GM18520 (cell line): ENCODE measurements around the gene TTLL8.

Experiments
- ATAC-seq: cut with Tn5 transposase; IDR thresholded peaks from one replicate; pipeline ENCODE4 v1.9.1; 2021; ENCODE audit not compliant: unreplicated experiment

Gene TTLL8

GRCh38 chr22:50008151-50009040, 49.7 kb downstream of the TTLL8 start:
- ATAC-seq = no peak

- ATAC-seq = no peak
Observed at GRCh38 chr22:50007057-50007511, 51.0 kb downstream of the TTLL8 start.

GRCh38 chr22:50004918-50005317, 53.2 kb downstream of the TTLL8 start:
- no peak for ATAC-seq

GRCh38 chr22:50002791-50003190, 55.3 kb downstream of the TTLL8 start:
- no peak for ATAC-seq

GRCh38 chr22:50001388-50002231, 56.5 kb downstream of the TTLL8 start:
- no peak for ATAC-seq

GRCh38 chr22:50000587-50001387, 57.3 kb downstream of the TTLL8 start:
- no peak for ATAC-seq

- ATAC-seq = no peak
Observed at GRCh38 chr22:49999946-50000586, 58.0 kb downstream of the TTLL8 start.

GRCh38 chr22:49999063-49999945, 58.8 kb downstream of the TTLL8 start:
- no peak for ATAC-seq

GRCh38 chr22:49998718-49999062, 59.4 kb downstream of the TTLL8 start:
- ATAC-seq = no peak

GRCh38 chr22:49997932-49998717, 60.0 kb downstream of the TTLL8 start:
- ATAC-seq = no peak

- ATAC-seq = no peak
Observed at GRCh38 chr22:49997251-49997599, 60.9 kb downstream of the TTLL8 start.

- ATAC-seq = no peak
Observed at GRCh38 chr22:49996518-49997250, 61.4 kb downstream of the TTLL8 start.

GRCh38 chr22:49996119-49996517, 62.0 kb downstream of the TTLL8 start:
- no peak for ATAC-seq

GRCh38 chr22:49995361-49996118, 62.6 kb downstream of the TTLL8 start:
- ATAC-seq = no peak

GRCh38 chr22:49995041-49995360, 63.1 kb downstream of the TTLL8 start:
- ATAC-seq = no peak

- ATAC-seq = no peak
Observed at GRCh38 chr22:49994361-49995040, 63.6 kb downstream of the TTLL8 start.
